Uterus (tissue), 2 donors: ENCODE measurements around the gene NFIA.

Source experiments
- CTCF ChIP-seq, 4 experiments: fragments of 200-600 bp in 2 of 4; fragments of 450-650 bp in 2 of 4; sonication (generic) in 2 of 4; IDR thresholded peaks; one replicate each; pipeline ENCODE4 v1.5.1; 2016 to 2019; ENCODE audit warnings: antibody characterized with exemption in 4 of 4, mild to moderate bottlenecking in 2 of 4, moderate library complexity in 1 of 4
- POLR2A ChIP-seq, 2 donors: fragments of 450-650 bp; IDR thresholded peaks; one replicate each; pipeline ENCODE4 v1.6.1; 2016; ENCODE audit warnings: antibody characterized with exemption in 2 of 2, mild to moderate bottlenecking in 1 of 2, moderate library complexity in 1 of 2

- TF ChIP-seq CTCF (IDR thresholded peaks at IDR 0.05) = no peak
- TF ChIP-seq POLR2A (IDR thresholded peaks at IDR 0.05) = no peak
Observed at GRCh38 chr1:61224609-61225008, 142.2 kb downstream of the NFIA start.
